ENCODE measurements around the gene MYOD1.

Gene MYOD1

DNA sequence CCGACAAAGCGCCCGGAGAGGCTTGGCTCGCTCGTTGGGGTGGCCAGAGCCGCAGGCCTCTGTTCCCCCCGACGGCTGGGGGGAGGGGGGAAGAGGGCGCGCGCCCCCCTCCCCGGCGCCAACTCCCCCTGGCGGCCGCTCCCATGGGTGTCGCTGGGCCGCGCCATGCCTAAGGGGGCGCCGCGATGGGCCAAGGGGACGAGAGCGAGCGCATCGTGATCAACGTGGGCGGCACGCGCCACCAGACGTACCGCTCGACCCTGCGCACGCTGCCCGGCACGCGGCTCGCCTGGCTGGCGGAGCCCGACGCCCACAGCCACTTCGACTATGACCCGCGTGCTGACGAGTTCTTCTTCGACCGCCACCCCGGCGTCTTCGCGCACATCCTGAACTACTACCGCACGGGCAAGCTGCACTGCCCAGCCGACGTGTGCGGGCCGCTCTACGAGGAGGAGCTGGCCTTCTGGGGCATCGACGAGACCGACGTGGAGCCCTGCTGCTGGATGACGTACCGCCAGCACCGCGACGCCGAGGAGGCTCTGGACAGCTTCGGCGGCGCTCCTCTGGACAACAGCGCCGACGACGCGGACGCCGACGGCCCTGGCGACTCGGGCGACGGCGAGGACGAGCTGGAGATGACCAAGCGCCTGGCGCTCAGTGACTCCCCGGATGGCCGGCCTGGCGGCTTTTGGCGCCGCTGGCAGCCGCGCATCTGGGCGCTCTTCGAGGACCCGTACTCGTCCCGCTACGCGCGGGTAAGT, 16.6 kb downstream of the MYOD1 start:
- no peak for DNase-seq

DNA sequence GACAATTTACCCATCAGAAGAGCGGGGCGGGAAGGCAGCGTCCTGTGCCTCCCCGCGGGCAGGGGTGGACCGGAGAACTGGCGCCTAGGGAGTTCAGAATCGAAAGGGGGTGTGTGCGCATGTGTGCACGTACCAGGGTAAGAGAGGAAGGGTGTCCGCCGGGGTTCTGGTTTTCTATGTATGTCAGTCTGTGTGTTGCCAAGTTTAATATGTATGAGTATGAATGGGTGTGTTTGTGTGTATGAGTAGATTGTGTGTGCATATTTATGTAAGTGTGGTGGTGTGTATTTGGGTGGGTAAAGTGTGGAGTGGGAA, 17.2 kb downstream of the MYOD1 start:
- DNase-seq: no peak

GRCh38 chr11:17736930-17737817, 17.8 kb downstream of the MYOD1 start:
- no peak for DNase-seq

GRCh38 chr11:17738151-17738973, 19.0 kb downstream of the MYOD1 start:
- DNase-seq: no peak

DNA sequence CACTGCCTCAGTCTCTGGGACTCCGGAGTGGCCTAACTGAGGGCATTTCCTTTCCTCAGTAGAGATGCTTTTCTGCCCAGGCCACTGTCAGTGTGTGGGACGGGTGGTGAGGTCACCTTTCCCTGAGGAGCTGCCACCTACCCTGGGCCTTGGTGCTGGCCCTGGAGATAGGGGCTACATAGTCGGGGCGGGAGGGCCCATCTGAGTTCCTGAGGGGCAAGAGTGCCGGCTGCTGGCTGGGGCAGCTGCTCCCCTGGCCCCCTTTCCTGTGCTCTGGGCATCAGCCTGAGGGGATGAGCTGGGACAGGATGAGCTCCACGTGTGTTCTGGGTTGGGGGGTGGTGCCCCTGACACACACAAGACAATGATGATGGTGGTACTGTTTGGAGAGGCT, 20.6 kb downstream of the MYOD1 start:
- DNase-seq: no peak

- DNase-seq: no peak
Measured at GRCh38 chr11:17740649-17741235, 21.4 kb downstream of the MYOD1 start.

DNA sequence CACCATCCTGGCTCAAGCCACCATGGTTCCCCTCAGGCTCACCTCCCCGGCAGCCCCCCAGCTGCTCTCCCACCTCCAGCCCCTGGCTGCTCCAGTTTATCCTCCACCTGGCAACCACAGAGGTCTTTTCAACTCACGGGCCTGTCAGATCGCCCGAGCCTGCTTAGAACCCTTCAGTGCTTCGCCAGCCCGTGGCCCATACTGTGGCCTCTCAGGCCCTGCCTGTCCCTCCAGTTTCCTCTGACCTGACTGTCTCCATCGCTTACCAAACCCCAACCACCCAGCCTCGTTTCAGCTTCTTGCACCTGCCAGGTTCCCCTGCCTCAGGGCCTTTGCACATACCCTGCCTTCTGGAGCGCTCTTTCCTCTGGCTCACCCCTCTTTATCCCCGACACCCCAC, 22.1 kb downstream of the MYOD1 start:
- DNase-seq: no peak

GRCh38 chr11:17742019-17742418, 22.6 kb downstream of the MYOD1 start:
- DNase-seq: no peak

GRCh38 chr11:17743026-17743807, 23.8 kb downstream of the MYOD1 start:
- no peak for DNase-seq

DNA sequence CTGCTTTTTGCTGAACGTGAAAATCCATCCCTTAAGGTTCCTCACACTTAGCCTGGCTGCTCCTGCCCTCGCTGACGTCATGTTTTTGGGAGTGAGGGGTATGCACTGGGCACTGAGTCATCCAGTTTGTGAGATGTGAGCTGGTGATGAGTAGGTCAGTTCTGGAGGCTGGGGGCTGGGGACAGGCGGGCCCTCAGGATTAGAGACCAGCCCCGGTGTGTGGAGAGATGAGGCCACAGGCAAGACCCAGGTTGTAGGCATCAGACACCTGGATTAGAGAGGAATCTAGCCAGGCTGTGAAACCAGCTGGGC, 24.4 kb downstream of the MYOD1 start:
- DNase-seq: no peak

- DNase-seq: no peak
Measured at GRCh38 chr11:17744151-17744940, 25.0 kb downstream of the MYOD1 start.

GRCh38 chr11:17745023-17745772, 25.8 kb downstream of the MYOD1 start:
- no peak for DNase-seq

DNA sequence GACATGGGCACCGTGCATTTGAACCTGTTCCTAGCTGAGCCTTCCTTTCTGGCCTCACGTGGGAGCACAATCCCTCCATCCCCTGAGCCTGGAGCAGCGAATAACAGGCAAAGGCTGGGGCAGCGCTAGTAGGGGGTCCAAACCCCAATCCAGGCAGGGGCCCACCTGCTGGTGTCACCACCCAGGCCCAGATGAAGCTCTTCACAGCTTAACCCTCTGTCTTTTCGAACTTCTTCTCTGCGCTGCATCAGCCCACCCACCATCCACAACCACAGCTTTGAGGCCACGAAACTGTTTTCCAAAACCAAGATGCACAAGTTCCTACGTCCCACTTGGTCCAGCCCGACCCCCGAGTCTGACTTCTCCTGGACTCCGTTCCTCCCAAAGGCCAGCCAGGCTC, 26.7 kb downstream of the MYOD1 start:
- DNase-seq: no peak

DNA sequence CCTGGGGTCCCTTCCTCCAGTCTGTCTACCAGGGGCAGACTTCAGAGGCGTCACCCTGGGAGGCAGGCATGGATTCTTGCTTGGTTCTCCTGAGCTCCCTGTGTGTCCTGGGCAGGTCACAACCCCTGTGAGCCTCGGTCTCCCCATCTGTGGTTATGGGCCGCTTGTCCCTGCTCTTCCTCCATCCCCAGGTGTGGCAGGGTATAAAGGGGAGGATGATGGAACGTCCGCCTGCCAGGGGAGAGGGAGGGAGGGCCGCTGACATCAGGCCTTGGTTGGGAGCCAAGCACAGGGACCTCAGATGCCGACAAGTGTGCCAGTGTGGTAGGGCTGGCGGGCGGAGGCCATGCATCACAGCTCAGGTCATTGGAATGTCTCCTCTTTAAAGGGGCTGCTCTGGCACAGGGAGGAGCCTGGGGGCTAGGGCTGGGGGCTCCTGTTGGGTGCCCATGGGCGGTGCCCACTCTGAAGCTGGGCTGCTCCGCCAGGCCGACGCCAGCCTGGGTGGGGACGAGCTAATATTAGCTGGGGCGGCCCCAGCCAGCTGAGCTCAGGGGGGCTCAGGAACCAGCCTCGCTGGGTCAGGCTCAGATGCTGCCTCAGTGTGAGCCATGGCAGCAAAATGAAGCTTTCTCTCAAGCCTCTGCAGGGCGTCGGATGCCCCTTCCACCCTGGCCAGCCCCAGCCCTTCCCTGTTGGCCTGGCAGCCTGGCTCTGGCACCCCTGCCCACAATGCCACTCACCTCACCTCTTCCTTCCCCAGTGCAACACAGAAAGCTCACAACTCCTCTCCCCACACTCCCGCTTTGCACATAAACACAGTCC, 28.0 kb downstream of the MYOD1 start:
- no peak for DNase-seq

GRCh38 chr11:17748044-17748443, 28.7 kb downstream of the MYOD1 start:
- no peak for DNase-seq

DNA sequence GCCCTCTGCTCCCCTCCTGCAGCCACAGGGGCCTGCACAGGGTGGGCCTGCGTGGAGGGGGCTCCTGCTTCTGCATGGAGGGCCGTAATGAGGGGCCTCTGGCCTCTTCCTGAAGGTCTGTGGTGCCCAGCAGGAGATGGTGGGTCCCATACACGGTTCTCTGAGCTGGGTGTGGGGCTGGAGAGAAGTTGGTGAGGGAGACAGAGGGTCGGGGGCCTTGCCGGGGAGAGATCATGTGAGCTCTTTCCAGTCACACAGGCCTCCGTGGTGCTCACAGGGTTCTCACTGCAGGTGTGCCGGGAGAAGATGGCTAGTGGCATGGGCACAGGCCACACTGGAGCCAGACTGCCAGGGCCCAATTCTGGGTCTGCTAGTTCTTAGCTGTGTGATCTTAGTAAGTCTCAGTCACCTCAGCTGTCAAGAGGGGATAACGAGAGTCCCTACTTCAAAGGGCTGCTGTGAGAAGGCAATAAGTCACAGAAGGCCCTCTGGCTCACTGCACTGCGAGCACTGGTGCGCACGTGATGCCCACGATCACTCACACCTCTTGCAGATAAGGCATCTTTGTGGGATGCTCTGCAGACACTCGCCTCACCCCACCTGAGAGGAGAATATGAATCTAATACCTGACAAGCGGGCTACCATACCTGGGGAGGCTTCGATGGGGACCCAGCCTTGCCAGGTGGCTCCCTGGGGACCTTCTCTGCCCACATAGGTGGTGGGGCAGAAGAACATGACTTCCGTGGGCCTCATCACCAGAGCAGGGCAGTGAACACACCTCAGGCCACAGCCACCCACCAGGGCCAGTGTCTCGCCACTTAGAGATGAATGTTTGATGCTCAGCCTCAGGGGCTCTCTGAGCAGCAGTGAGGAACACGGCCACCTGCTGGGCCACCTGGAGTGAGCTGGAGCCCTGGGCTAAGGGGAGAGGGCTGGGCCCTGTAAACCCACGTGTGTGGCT, 29.7 kb downstream of the MYOD1 start:
- DNase-seq: no peak

DNA sequence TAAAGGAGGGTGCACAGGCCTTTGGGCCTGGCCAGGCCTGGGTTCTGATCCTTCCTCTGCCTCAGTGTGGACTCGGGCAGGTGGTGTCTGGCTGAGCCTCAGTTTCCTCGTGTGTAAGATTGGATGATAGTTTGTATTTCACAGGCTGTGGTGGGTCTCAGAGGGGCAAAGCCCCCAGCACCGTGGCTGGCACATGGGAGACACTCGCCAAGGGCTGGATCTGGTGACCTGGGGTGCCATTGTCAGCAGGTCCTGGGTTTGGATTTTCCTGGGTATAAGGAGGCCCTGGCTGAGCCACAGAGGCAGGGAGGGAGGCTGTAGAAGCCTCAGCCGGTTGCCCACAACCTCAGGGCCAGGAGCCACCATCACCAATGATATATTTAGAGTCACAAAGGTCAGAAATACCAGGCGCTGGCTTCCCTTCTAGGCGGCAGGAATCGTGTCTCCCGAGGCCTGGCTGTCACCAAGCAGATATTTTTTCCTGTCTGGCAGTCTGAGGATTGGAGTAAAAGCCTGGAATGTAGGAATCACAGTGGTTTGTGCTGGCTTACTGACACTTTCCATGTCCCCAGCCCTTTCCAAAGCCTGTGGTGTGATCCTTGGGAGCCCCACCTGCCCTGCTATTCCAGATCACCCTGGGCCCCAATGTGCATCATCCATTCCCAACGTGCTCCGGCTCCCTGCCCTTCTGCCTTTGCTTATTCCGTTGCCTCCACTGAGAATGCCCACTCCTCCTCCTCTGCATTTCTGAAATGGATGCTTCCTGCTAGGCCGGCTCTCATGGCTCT, 30.8 kb downstream of the MYOD1 start:
- no peak for DNase-seq

GRCh38 chr11:17750801-17751165, 31.4 kb downstream of the MYOD1 start:
- DNase-seq: no peak
